Panc1 (cell line): ENCODE measurements around the gene RGMA.

ENCODE experiments used
- POLR2AphosphoS5 ChIP-seq: IDR thresholded peaks from 2 replicates; pipeline ENCODE4 v1.6.1; 2012; ENCODE audit warnings: mild to moderate bottlenecking, low read depth, low read length, moderate library complexity
- SIN3A ChIP-seq: IDR thresholded peaks from 2 replicates; pipeline ENCODE4 v1.6.1; 2012; ENCODE audit warnings: low read depth, mild to moderate bottlenecking, low read length, moderate library complexity, borderline replicate concordance; ENCODE audit not compliant: insufficient read depth
- TCF7L2 ChIP-seq: IDR thresholded peaks from 2 replicates; pipeline ENCODE4 v1.6.1; 2011; ENCODE audit warnings: mild to moderate bottlenecking, low read depth, low read length, inconsistent platforms
- TF ChIP-seq, protein P1 (sequence below): fragments of 450-650 bp; IDR thresholded peaks from 2 replicates; pipeline ENCODE4 v1.5.1; 2017; ENCODE audit warnings: mild to moderate bottlenecking
- TF ChIP-seq, protein P2 (sequence below), 2 experiments: IDR thresholded peaks; 2 replicates each; pipeline ENCODE4 v1.6.1; 2011 to 2012; ENCODE audit warnings: low read depth in 2 of 2, control low read depth in 1 of 2, low read length in 1 of 2, mild to moderate bottlenecking in 1 of 2, moderate library complexity in 1 of 2; ENCODE audit not compliant: insufficient read depth in 1 of 2

DNA sequence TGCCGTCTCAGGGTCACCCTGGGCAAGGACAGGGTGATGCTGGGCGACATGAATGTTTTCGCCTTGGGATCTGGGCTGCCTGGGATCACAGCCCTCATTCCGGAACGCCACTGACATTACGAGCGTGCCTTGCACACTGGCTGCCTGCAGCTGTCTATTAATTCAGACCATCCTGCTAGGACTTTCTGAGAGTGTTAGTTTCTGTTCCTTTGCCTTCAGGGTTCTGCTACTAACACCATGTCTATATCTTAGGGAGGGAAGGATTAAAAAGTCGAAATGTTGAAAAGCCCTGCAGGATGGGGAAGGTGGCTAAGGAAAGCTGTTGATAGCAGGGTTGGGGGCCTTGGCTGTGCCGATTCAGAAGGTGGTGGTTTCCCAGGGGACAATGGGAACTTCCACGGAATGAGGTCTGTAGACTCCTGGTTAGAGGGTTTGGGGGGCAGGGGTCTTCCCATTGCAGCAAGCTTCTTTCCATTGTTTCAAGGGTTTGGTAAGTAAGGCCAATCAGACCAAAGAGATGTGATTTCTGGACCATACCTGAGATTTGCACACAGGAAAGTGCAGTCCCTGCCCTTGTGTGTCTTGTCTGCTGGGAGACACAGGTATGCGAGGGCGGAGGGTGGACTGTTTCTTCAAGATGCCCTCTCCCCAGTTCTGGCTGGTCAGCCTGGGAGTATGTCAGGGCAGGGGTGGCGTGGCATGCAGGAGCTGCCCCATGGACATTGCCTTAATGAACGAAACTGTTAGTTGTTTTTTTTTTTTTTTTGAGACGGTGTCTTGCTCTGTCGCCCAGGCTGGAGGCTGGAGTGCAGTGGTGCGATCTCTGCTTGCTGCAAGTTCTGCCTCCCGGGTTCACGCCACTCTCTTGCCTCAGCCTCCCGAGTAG is 50.9 kb downstream of the RGMA start:
- TF ChIP-seq, protein P1, sequence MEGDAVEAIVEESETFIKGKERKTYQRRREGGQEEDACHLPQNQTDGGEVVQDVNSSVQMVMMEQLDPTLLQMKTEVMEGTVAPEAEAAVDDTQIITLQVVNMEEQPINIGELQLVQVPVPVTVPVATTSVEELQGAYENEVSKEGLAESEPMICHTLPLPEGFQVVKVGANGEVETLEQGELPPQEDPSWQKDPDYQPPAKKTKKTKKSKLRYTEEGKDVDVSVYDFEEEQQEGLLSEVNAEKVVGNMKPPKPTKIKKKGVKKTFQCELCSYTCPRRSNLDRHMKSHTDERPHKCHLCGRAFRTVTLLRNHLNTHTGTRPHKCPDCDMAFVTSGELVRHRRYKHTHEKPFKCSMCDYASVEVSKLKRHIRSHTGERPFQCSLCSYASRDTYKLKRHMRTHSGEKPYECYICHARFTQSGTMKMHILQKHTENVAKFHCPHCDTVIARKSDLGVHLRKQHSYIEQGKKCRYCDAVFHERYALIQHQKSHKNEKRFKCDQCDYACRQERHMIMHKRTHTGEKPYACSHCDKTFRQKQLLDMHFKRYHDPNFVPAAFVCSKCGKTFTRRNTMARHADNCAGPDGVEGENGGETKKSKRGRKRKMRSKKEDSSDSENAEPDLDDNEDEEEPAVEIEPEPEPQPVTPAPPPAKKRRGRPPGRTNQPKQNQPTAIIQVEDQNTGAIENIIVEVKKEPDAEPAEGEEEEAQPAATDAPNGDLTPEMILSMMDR, result no peak
- TF ChIP-seq SIN3A, result no peak
- TF ChIP-seq, protein P2, sequence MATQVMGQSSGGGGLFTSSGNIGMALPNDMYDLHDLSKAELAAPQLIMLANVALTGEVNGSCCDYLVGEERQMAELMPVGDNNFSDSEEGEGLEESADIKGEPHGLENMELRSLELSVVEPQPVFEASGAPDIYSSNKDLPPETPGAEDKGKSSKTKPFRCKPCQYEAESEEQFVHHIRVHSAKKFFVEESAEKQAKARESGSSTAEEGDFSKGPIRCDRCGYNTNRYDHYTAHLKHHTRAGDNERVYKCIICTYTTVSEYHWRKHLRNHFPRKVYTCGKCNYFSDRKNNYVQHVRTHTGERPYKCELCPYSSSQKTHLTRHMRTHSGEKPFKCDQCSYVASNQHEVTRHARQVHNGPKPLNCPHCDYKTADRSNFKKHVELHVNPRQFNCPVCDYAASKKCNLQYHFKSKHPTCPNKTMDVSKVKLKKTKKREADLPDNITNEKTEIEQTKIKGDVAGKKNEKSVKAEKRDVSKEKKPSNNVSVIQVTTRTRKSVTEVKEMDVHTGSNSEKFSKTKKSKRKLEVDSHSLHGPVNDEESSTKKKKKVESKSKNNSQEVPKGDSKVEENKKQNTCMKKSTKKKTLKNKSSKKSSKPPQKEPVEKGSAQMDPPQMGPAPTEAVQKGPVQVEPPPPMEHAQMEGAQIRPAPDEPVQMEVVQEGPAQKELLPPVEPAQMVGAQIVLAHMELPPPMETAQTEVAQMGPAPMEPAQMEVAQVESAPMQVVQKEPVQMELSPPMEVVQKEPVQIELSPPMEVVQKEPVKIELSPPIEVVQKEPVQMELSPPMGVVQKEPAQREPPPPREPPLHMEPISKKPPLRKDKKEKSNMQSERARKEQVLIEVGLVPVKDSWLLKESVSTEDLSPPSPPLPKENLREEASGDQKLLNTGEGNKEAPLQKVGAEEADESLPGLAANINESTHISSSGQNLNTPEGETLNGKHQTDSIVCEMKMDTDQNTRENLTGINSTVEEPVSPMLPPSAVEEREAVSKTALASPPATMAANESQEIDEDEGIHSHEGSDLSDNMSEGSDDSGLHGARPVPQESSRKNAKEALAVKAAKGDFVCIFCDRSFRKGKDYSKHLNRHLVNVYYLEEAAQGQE (IDR thresholded peaks at IDR 0.05; ENCODE audit: insufficient read depth in 1 of 2, low read depth in 2 of 2, low read length in 1 of 2), result no peak
- TF ChIP-seq POLR2AphosphoS5, result no peak
- TF ChIP-seq TCF7L2, result no peak
